Transverse colon (tissue), 4 donors: ENCODE results near the gene AGPS. TPM values are rescaled to one million over a fixed set of nuclear protein-coding genes. Genes with fewer than 3 reads are reported as not detected.
A peak's percentile ranks its signal among the peaks of the same experiment; 100 is the strongest.
"Not testable (repeated sequence)": the region's sequence is repeated elsewhere in the genome, so short reads cannot be mapped to it uniquely, and the experiment has no call there.

Experiments used
- DNase-seq: peaks from one replicate; pipeline ENCODE4 v3.0.0-alpha.2; 2019
- H3K27ac ChIP-seq, 4 donors: fragments of 200-600 bp; sonication (generic); 2 replicates each; pipeline ENCODE4 v1.5.1; 2016 to 2018; ENCODE audit warnings: inconsistent platforms in 4 of 4
- H3K27me3 ChIP-seq: fragments of 200-600 bp; sonication (generic); 2 replicates; pipeline ENCODE4 v1.5.1; 2017; ENCODE audit warnings: inconsistent platforms
- H3K36me3 ChIP-seq, 4 donors: fragments of 200-600 bp; sonication (generic); 2 replicates each; pipeline ENCODE4 v1.5.1; 2017 to 2019; ENCODE audit warnings: inconsistent platforms in 4 of 4
- H3K4me1 ChIP-seq, 4 donors: fragments of 200-600 bp; sonication (generic); 2 replicates each; pipeline ENCODE4 v1.5.1; 2017 to 2020; ENCODE audit warnings: inconsistent platforms in 4 of 4
- H3K4me3 ChIP-seq, 4 donors: fragments of 200-600 bp; sonication (generic); 1 replicate in 1 of 4; 2 replicates in 3 of 4; pipeline versions ENCODE4 v1.5.1 to v1.6.1; 2017 to 2019; ENCODE audit warnings: inconsistent platforms in 4 of 4
- H3K9me3 ChIP-seq, 2 donors: fragments of 200-600 bp; sonication (generic); 2 replicates each; pipeline ENCODE4 v1.5.1; 2017 to 2019; ENCODE audit warnings: inconsistent platforms in 2 of 2
- EP300 ChIP-seq: sonication (generic); formaldehyde crosslinking; IDR thresholded peaks from one replicate; pipeline ENCODE4 v1.6.1; 2017; ENCODE audit warnings: antibody characterized with exemption, low read depth
- POLR2A ChIP-seq: fragments of 450-650 bp; IDR thresholded peaks from one replicate; pipeline ENCODE4 v1.6.1; 2016; ENCODE audit warnings: antibody characterized with exemption, mild to moderate bottlenecking, moderate library complexity
- POLR2AphosphoS5 ChIP-seq, 3 donors: sonication (generic); formaldehyde crosslinking; IDR thresholded peaks; one replicate each; pipeline ENCODE4 v1.6.1; 2016; ENCODE audit warnings: antibody characterized with exemption in 3 of 3
- WGBS, 2 donors: methylation state at CpG; one replicate each; pipeline ENCODE4 v1.1.5; 2018; ENCODE audit warnings: low coverage in 1 of 2; 5-methylcytosine and 5-hydroxymethylcytosine counted together
- in situ Hi-C, 4 donors: fragments of 200-750 bp; cut with MboI; loops; one replicate each; pipeline versions ENCODE4 v1.15.0 to v1.15.1; 2017; ENCODE audit warnings: low sequenced_read_pairs in 3 of 4, low pct_ligation_motif_present in 1 of 4, low pct_unique_long_range_greater_than_20kb in 1 of 4
- intact Hi-C: fragments of 100-400 bp; cut with DNase I; formaldehyde crosslinking; loops from one replicate; pipeline ENCODE4 v1.15.1; 2023; ENCODE audit warnings: low total_unique reads
- total RNA-seq, 4 donors: library from RNA; depleted of rRNA; stranded (reverse); fragments of >200 nt; gene quantifications; one replicate each; pipeline ENCODE4 v1.1.0, GENCODE V29; 2016
- TF ChIP-seq, protein P1 (sequence below), 5 experiments: fragments of 200-600 bp in 3 of 5; fragments of 450-650 bp in 2 of 5; sonication (generic) in 3 of 5; IDR thresholded peaks; 1 replicate in 2 of 5; 2 replicates in 3 of 5; pipeline ENCODE4 v1.5.1; 2016 to 2017; ENCODE audit warnings: antibody characterized with exemption in 5 of 5, inconsistent platforms in 3 of 5, mild to moderate bottlenecking in 2 of 5, moderate library complexity in 1 of 5

The AGPS gene
- total RNA-seq, 4 donors from 2014 or later, result 15.0 to 81.6 (median 58.1) TPM

DNA sequence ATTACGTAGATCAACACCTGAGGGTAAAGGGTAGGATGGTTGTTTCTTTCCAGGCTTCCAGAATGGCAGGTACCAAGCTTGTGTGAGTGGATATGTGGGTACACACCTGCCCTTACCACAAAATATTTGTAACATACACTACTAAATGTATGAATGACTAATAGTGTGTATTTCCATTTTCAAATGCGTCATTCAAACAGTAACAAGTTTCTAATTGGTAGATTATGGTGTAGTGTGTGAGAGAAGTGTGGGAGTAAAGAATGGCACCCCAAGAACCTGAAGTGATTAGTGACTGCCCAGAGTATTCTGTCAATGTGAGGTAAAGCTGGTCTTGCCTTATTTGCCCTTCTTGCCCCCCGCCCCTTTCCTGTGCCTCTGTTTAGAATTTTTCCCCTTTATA, 21.1 kb downstream of the AGPS start:
- Histone ChIP-seq H3K9me3 (no peaks in the 10 kb centered on the region), H3K36me3 (no peaks in the 10 kb centered on the region), H3K27ac (no peak overlapping the region), H3K27me3 (no peaks in the 10 kb centered on the region), H3K4me1 (peaks cover 0 to 25% (median 3%) of the 10 kb centered on the region in 4 donors), H3K4me3 (no peak overlapping the region)
- no peak for DNase-seq
- WGBS, 2 donors, result 61 to 76% methylated on average over 3 of the region's 3 CpGs
- TF ChIP-seq, protein P1, sequence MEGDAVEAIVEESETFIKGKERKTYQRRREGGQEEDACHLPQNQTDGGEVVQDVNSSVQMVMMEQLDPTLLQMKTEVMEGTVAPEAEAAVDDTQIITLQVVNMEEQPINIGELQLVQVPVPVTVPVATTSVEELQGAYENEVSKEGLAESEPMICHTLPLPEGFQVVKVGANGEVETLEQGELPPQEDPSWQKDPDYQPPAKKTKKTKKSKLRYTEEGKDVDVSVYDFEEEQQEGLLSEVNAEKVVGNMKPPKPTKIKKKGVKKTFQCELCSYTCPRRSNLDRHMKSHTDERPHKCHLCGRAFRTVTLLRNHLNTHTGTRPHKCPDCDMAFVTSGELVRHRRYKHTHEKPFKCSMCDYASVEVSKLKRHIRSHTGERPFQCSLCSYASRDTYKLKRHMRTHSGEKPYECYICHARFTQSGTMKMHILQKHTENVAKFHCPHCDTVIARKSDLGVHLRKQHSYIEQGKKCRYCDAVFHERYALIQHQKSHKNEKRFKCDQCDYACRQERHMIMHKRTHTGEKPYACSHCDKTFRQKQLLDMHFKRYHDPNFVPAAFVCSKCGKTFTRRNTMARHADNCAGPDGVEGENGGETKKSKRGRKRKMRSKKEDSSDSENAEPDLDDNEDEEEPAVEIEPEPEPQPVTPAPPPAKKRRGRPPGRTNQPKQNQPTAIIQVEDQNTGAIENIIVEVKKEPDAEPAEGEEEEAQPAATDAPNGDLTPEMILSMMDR (IDR thresholded peaks at IDR 0.05), result no peak
- no peak for TF ChIP-seq EP300
- no peak for TF ChIP-seq POLR2A
- TF ChIP-seq POLR2AphosphoS5 (IDR thresholded peaks at IDR 0.05), result no peak
- intact Hi-C loops, result loop anchor here (10.0 kb wide), 2 partner anchors 79 to 249 kb away; no protein-coding TSS in a partner anchor
- in situ Hi-C loops, result loop anchor here in 2 of 4 donors (5.0 to 10.0 kb wide), 3 partner anchors 76 to 249 kb away; no protein-coding TSS in a partner anchor

- no peaks in the 10 kb centered on the region for H3K9me3 ChIP-seq
- WGBS, 2 donors, result 53 to 69% methylated on average over 1 of the region's 1 CpG
- in situ Hi-C loops (loop anchor here in 3 of 4 donors (5.0 to 10.0 kb wide), 3 partner anchors 84 to 254 kb away; no protein-coding TSS in a partner anchor), intact Hi-C loops (loop anchor here (10.0 kb wide), 2 partner anchors 84 to 254 kb away; no protein-coding TSS in a partner anchor)
- H3K4me1 ChIP-seq, result peaks cover 0 to 35% (median 9%) of the 10 kb centered on the region in 4 donors
- H3K4me3 ChIP-seq, result no peak overlapping the region
- H3K36me3 ChIP-seq, result no peaks in the 10 kb centered on the region
- H3K27me3 ChIP-seq, result no peaks in the 10 kb centered on the region
- no peak overlapping the region for H3K27ac ChIP-seq
- no peak for TF ChIP-seq EP300
- TF ChIP-seq, protein P1 (IDR thresholded peaks at IDR 0.05), result no peak
- TF ChIP-seq POLR2A, result no peak
- TF ChIP-seq POLR2AphosphoS5 (IDR thresholded peaks at IDR 0.05), result peak in 1 of 3 donors; percentile 25
- DNase-seq, result no peak
Observed at GRCh38 chr2:177419274-177419673, 26.7 kb downstream of the AGPS start.

DNA sequence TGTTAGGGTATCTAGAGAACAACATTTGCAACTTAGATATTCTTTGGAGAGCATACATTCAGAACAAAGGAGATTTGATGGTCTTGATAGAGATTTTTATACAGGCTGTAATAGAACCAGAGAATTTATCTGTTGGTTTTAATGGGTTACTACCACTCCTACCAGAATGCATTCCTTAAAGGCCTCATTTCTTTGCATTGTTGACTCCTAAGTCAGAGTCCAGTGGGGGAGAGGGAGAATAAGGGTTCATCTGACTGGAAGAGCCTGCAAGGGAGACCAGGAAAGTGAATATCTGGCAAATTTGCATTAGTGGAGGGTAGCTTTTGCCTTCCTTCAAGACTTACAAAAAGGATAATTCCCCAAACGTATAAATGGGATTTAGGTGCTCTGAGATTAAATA, 29.7 kb downstream of the AGPS start:
- H3K27ac ChIP-seq, result no peak overlapping the region
- H3K4me3 ChIP-seq, result no peak overlapping the region
- intact Hi-C loops, result no loop called here
- H3K27me3 ChIP-seq, result no peaks in the 10 kb centered on the region
- 70 to 81% methylated on average over 1 of the region's 1 CpG for WGBS, 2 donors
- H3K4me1 ChIP-seq, result peaks cover 0 to 19% (median 9%) of the 10 kb centered on the region in 4 donors
- peaks cover 4 to 5% of the 10 kb centered on the region in 2 donors for H3K9me3 ChIP-seq
- DNase-seq, result no peak
- in situ Hi-C loops, result no loop called here
- TF ChIP-seq, protein P1 (IDR thresholded peaks at IDR 0.05), result no peak
- TF ChIP-seq POLR2A (no peak), POLR2AphosphoS5 (IDR thresholded peaks at IDR 0.05) (no peak), EP300 (no peak)
- no peaks in the 10 kb centered on the region for H3K36me3 ChIP-seq

- intact Hi-C loops, H3K36me3 ChIP-seq, H3K4me3 ChIP-seq, H3K9me3 ChIP-seq, H3K27ac ChIP-seq, H3K4me1 ChIP-seq, H3K27me3 ChIP-seq, in situ Hi-C loops, DNase-seq: not testable (repeated sequence)
- 100% methylated on average over 1 of the region's 1 CpG for WGBS, 2 donors
Observed at GRCh38 chr2:177424120-177424519, 31.5 kb downstream of the AGPS start.

GRCh38 chr2:177424620-177425019, 32.0 kb downstream of the AGPS start:
- 91 to 96% methylated on average over 5 of the region's 5 CpGs for WGBS, 2 donors
- H3K27ac ChIP-seq, in situ Hi-C loops, H3K4me3 ChIP-seq, H3K4me1 ChIP-seq, H3K9me3 ChIP-seq, DNase-seq, intact Hi-C loops, H3K36me3 ChIP-seq, H3K27me3 ChIP-seq: not testable (repeated sequence)
